H1 (cell line): ENCODE data around the gene CACNA1C. TPM values are rescaled to one million over a fixed set of nuclear protein-coding genes. Genes with fewer than 3 reads are reported as not detected.

ENCODE experiments used
- CTCF ChIA-PET: fragments of 300-600 bp; sonication (Branson Sonifier 250); formaldehyde crosslinking; loops from one replicate; lab custom pipeline; 2021; ENCODE audit not compliant: partially characterized antibody; lab: Charles Lee
- POLR2A ChIA-PET: fragments of 300-600 bp; sonication (Branson Sonifier 250); formaldehyde crosslinking; loops from one replicate; lab custom pipeline; 2021; ENCODE audit warnings: inconsistent platforms; ENCODE audit not compliant: partially characterized antibody; lab: Charles Lee
- DNase-seq, 2 experiments: peaks; one replicate each; pipeline versions ENCODE4 v3.0.0 to v3.0.0-alpha.2; 2010 to 2022; ENCODE audit warnings: low spot score in 2 of 2, low read depth in 1 of 2, mixed read lengths in 1 of 2
- FAIRE-seq: peaks from 2 replicates; lab custom pipeline; 2011; peaks lifted over from hg19 to GRCh38; lab: Jason Lieb, UNC
- H2AFZ ChIP-seq: 2 replicates; pipeline ENCODE4 v1.8.1; 2012; ENCODE audit warnings: low read length, inconsistent platforms
- H2AK5ac ChIP-seq: 2 replicates; pipeline ENCODE4 v1.6.1; 2013; ENCODE audit warnings: low read depth, low read length
- H2BK120ac ChIP-seq: replicated peaks from 2 replicates; pipeline ENCODE3; 2013; ENCODE audit warnings: low read depth, low read length, inconsistent platforms
- H2BK12ac ChIP-seq: 2 replicates; pipeline ENCODE4 v1.6.1; 2013; ENCODE audit warnings: low read depth, low read length
- H2BK15ac ChIP-seq: 2 replicates; pipeline ENCODE4 v1.6.1; 2013; ENCODE audit warnings: low read length
- H2BK20ac ChIP-seq: 2 replicates; pipeline ENCODE4 v1.6.1; 2013; ENCODE audit warnings: low read length
- H2BK5ac ChIP-seq: 2 replicates; pipeline ENCODE4 v1.6.1; 2013; ENCODE audit warnings: low read depth, low read length
- H3K14ac ChIP-seq: 2 replicates; pipeline ENCODE4 v1.6.1; 2013; ENCODE audit warnings: inconsistent platforms; ENCODE audit not compliant: insufficient read length
- H3K18ac ChIP-seq: 2 replicates; pipeline ENCODE4 v1.6.1; 2013; ENCODE audit warnings: low read length; ENCODE audit errors: extremely low read depth
- H3K23ac ChIP-seq: 2 replicates; pipeline ENCODE4 v1.6.1; 2013; ENCODE audit warnings: inconsistent platforms; ENCODE audit not compliant: insufficient read length
- H3K23me2 ChIP-seq: 2 replicates; pipeline ENCODE4 v1.6.1; 2013; ENCODE audit warnings: low read depth, low read length
- H3K27ac ChIP-seq: 2 replicates; pipeline ENCODE4 v1.6.1; 2011; ENCODE audit warnings: low read depth, low read length, inconsistent platforms
- H3K27me3 ChIP-seq, 4 experiments: replicated peaks in 1 of 4; 1 replicate in 1 of 4; 2 replicates in 3 of 4; pipeline versions ENCODE4 v1.6.1 to v1.8.1; 2011 to 2013; ENCODE audit warnings: low read length in 3 of 4, mild to moderate bottlenecking in 3 of 4, inconsistent platforms in 2 of 4, mixed read lengths in 2 of 4, moderate library complexity in 1 of 4; ENCODE audit not compliant: control insufficient read depth in 3 of 4, insufficient read depth in 3 of 4; ENCODE audit errors: extremely low read depth in 1 of 4
- H3K36me3 ChIP-seq, 4 experiments: 2 replicates each; pipeline versions ENCODE4 v1.6.1 to v1.8.1; 2011 to 2013; ENCODE audit warnings: mild to moderate bottlenecking in 4 of 4, low read length in 3 of 4, moderate library complexity in 2 of 4, control low read depth in 1 of 4, inconsistent platforms in 1 of 4; ENCODE audit not compliant: insufficient read depth in 4 of 4, control insufficient read depth in 2 of 4
- H3K4ac ChIP-seq: replicated peaks from 2 replicates; pipeline ENCODE3; 2013; ENCODE audit warnings: low read length, low read depth, mixed read lengths, inconsistent platforms; ENCODE audit not compliant: insufficient read length
- H3K4me1 ChIP-seq, 4 experiments: replicated peaks in 1 of 4; 1 replicate in 1 of 4; 2 replicates in 3 of 4; pipeline versions ENCODE4 v1.6.1 to v1.8.1; 2011 to 2013; ENCODE audit warnings: low read length in 3 of 4, inconsistent platforms in 2 of 4, mixed read lengths in 1 of 4; ENCODE audit not compliant: insufficient read depth in 4 of 4, control insufficient read depth in 3 of 4
- H3K4me2 ChIP-seq, 2 experiments: 2 replicates each; pipeline versions ENCODE4 v1.6.1 to v1.8.1; 2011 to 2013; ENCODE audit warnings: low read depth in 2 of 2, low read length in 2 of 2, control low read depth in 1 of 2, inconsistent platforms in 1 of 2, mild to moderate bottlenecking in 1 of 2; ENCODE audit not compliant: insufficient read depth in 1 of 2
- H3K4me3 ChIP-seq, 4 experiments: fragments of 200-600, 300-600 bp in 1 of 4; sonication (generic), shearing (Covaris generic), sonication (Bioruptor Twin) in 1 of 4; 2 replicates each; pipeline versions ENCODE4 v1.5.1 to v1.8.1; 2011 to 2016; ENCODE audit warnings: low read length in 4 of 4, low read depth in 3 of 4, control low read depth in 2 of 4, inconsistent platforms in 2 of 4, mild to moderate bottlenecking in 2 of 4, mixed read lengths in 1 of 4, moderate library complexity in 1 of 4; ENCODE audit not compliant: insufficient read depth in 2 of 4; ENCODE audit errors: extremely low read depth in 1 of 4
- H3K56ac ChIP-seq: replicated peaks from 2 replicates; pipeline ENCODE3; 2013; ENCODE audit warnings: low read depth, mild to moderate bottlenecking, mixed read lengths, low read length, inconsistent platforms; ENCODE audit not compliant: insufficient read length
- H3K79me1 ChIP-seq: 2 replicates; pipeline ENCODE4 v1.6.1; 2013; ENCODE audit warnings: low read depth, low read length, control low read depth
- H3K79me2 ChIP-seq, 2 experiments: 2 replicates each; pipeline versions ENCODE4 v1.6.1 to v1.8.1; 2012 to 2013; ENCODE audit warnings: low read length in 2 of 2, mild to moderate bottlenecking in 2 of 2, inconsistent platforms in 1 of 2; ENCODE audit not compliant: insufficient read depth in 2 of 2, control insufficient read depth in 1 of 2
- H3K9ac ChIP-seq, 4 experiments: replicated peaks in 1 of 4; 1 replicate in 1 of 4; 2 replicates in 3 of 4; pipeline versions ENCODE4 v1.6.1 to v1.8.1; 2011 to 2013; ENCODE audit warnings: low read depth in 3 of 4, low read length in 3 of 4, control low read depth in 2 of 4, mild to moderate bottlenecking in 2 of 4, moderate library complexity in 2 of 4, inconsistent platforms in 1 of 4; ENCODE audit errors: extremely low read depth in 1 of 4
- H3K9me3 ChIP-seq, 2 experiments: 2 replicates each; pipeline versions ENCODE4 v1.6.1 to v1.8.1; 2012 to 2013; ENCODE audit warnings: mild to moderate bottlenecking in 2 of 2, moderate library complexity in 2 of 2, control low read depth in 1 of 2, inconsistent platforms in 1 of 2, low read depth in 1 of 2, low read length in 1 of 2, mixed read lengths in 1 of 2; ENCODE audit not compliant: insufficient read depth in 2 of 2
- H4K20me1 ChIP-seq, 2 experiments: replicated peaks in 1 of 2; 2 replicates each; pipeline versions ENCODE3 to v1.8.1; 2011 to 2013; ENCODE audit warnings: inconsistent platforms in 2 of 2, low read length in 2 of 2, mild to moderate bottlenecking in 1 of 2; ENCODE audit not compliant: insufficient read depth in 2 of 2, control insufficient read depth in 1 of 2
- H4K5ac ChIP-seq: 2 replicates; pipeline ENCODE4 v1.6.1; 2013; ENCODE audit warnings: low read length, low read depth, mixed read lengths, inconsistent platforms; ENCODE audit not compliant: insufficient read length
- H4K8ac ChIP-seq: 2 replicates; pipeline ENCODE4 v1.8.0; 2013; ENCODE audit warnings: mild to moderate bottlenecking, moderate library complexity, low read length, inconsistent platforms; ENCODE audit not compliant: insufficient read depth; ENCODE audit errors: extremely low read depth
- H4K91ac ChIP-seq: replicated peaks from 2 replicates; pipeline ENCODE3; 2013; ENCODE audit warnings: low read length, mixed read lengths, inconsistent platforms; ENCODE audit not compliant: insufficient read length
- ATF3 ChIP-seq: IDR thresholded peaks from 2 replicates; pipeline ENCODE4 v1.6.1; 2011; ENCODE audit warnings: low read depth, mild to moderate bottlenecking, low read length; ENCODE audit not compliant: insufficient read depth
- E2F6 ChIP-seq: IDR thresholded peaks from 2 replicates; pipeline ENCODE4 v1.6.1; 2012; ENCODE audit warnings: inconsistent platforms
- WGBS, 2 experiments: shearing (Covaris generic) in 1 of 2; methylation state at CpG; one replicate each; pipeline versions ENCODE4 v1.1.6 to v1.1.7; 2013 to 2015; ENCODE audit warnings: low lambda C conversion rate in 2 of 2, mixed read lengths in 2 of 2, inconsistent platforms in 1 of 2, low coverage in 1 of 2, missing lambda C conversion rate in 1 of 2; ENCODE audit not compliant: insufficient replicate concordance in 2 of 2, insufficient coverage in 1 of 2, insufficient read length in 1 of 2; ENCODE audit errors: extremely low coverage in 1 of 2, missing lambda C conversion rate in 1 of 2; 5-methylcytosine and 5-hydroxymethylcytosine counted together
- polyA plus RNA-seq, 7 experiments: library from polyadenylated mRNA; depleted of rRNA in 3 of 7; stranded (reverse) in 5 of 7; unstranded in 2 of 7; fragments of >200 nt in 5 of 7; fragments of 200-250 nt in 2 of 7; gene quantifications; 1 replicate in 5 of 7; 2 replicates in 1 of 7; 4 replicates in 1 of 7; pipeline versions ENCODE4 v1.2.1 to v1.2.3, GENCODE V29; 2011 to 2013; ENCODE audit warnings: missing spikeins in 2 of 7, mixed read lengths in 2 of 7
- total RNA-seq: library from RNA; stranded (reverse); fragmentation: NEBNext Ultra II Directional; extraction: Animal tissue kit (Norgen Biotek cat#: 25700); gene quantifications from 2 replicates; pipeline ENCODE4 v1.2.1, GENCODE V29; 2021

The CACNA1C gene
- total and polyA plus RNA-seq, 2 of the 8 experiments (the other 6 are each of a cell fraction or from before 2014, with no cell fraction given) = 1.3 TPM

DNA sequence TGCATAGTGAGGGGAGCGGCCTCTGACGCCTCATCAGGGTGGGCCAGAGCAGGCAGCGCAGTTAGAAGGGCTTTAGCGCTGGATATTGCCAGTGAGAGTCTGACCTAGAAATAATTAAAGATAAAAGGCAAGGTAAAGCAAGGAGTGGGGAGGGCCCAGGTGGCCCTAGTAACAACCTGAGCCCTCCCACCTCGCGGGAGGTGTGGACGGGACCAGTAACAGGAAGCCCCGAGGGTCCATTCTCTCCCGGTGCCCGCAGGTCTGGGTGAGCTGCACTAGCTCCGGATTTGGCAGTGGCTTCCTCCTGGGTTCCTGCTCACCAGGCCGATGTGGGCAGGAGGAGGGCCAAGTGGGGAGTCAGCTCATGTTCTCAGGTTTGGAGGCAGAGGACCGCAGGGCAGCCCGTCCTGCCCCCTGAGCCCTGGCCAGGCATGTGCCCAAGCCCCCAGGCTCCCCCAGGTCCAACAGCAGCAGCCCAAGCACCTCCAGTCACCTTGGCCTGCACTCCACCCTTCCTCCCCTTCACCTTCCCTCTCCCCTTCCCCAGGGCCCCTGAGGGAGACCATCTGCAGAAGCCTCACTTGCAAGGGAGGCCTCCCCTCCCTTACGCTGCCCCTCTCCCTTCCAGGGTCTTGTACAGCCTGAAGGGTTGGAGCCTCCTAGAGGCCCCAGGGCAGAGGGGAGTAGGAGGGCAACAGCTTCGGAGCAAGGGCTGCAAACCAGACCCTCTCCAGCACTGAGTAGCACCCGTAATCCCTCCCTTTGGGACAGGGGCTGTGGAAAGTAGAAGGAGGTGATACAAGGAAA lies 597.7 kb downstream of the CACNA1C start:
- CTCF ChIA-PET = interaction anchor here (1.0 to 4.0 kb wide), 5 partner anchors 9 to 268 kb away, joined by 3 to 23 read pairs (median 4); no protein-coding TSS in a partner anchor

More for the DNA sequence above, 597.7 kb downstream of the CACNA1C start:
- no peaks in the 10 kb centered on the region for H3K36me3 ChIP-seq
- no peaks in the 10 kb centered on the region for H3K23me2 ChIP-seq
- H3K9me3 ChIP-seq = no peaks in the 10 kb centered on the region
- DNase-seq (no peak), FAIRE-seq (no peak)
- no peak overlapping the region for H3K4me3 ChIP-seq
- no peak overlapping the region for H4K5ac ChIP-seq
- H3K4me2 ChIP-seq = no peak overlapping the region
- no peak overlapping the region for H3K18ac ChIP-seq
- POLR2A ChIA-PET = interaction anchor here (1.4 kb wide), 1 partner anchor 20 kb away, joined by 5 read pairs; no protein-coding TSS in a partner anchor
- no peak overlapping the region for H2BK5ac ChIP-seq
- no peak overlapping the region for H3K4ac ChIP-seq
- H2BK15ac ChIP-seq = no peak overlapping the region
- H3K79me1 ChIP-seq = no peaks in the 10 kb centered on the region
- 86% methylated on average over 14 of the region's 17 CpGs; no CpG with 5 or more reads in 1 of the 2 experiments for WGBS, 2 experiments
- no peak overlapping the region for H2AFZ ChIP-seq
- H3K56ac ChIP-seq = no peak overlapping the region
- H2AK5ac ChIP-seq = no peak overlapping the region
- H3K27me3 ChIP-seq = no peaks in the 10 kb centered on the region; a peak in 1 of 7 replicates
- H2BK20ac ChIP-seq = no peak overlapping the region
- H3K4me1 ChIP-seq = peaks cover 0 to 5% (median 0%) of the 10 kb centered on the region in 4 experiments; a peak in 1 of 7 replicates
- no peaks in the 10 kb centered on the region for H4K20me1 ChIP-seq
- H3K27ac ChIP-seq = no peak overlapping the region
- TF ChIP-seq ATF3 (no peak), E2F6 (no peak)
- no peak overlapping the region for H3K9ac ChIP-seq
- no peaks in the 10 kb centered on the region for H3K79me2 ChIP-seq
- H4K91ac ChIP-seq = no peak overlapping the region
- H3K14ac ChIP-seq = no peak overlapping the region
- H2BK120ac ChIP-seq = no peak overlapping the region
- H4K8ac ChIP-seq = no peak overlapping the region
- H2BK12ac ChIP-seq = no peak overlapping the region
- no peak overlapping the region for H3K23ac ChIP-seq
